BLaER1 (cell line): Measurements from ENCODE around the gene EPM2AIP1.
A peak's percentile ranks its signal among the peaks of the same experiment; 100 is the strongest.
"Not testable (repeated sequence)": the region's sequence is repeated elsewhere in the genome, so short reads cannot be mapped to it uniquely, and the experiment has no call there.

ENCODE experiments used
- H3K27ac ChIP-seq: shearing (Covaris generic); formaldehyde crosslinking; 2 replicates; pipeline ENCODE4 v1.8.1; 2022
- H3K27me3 ChIP-seq: shearing (Covaris generic); formaldehyde crosslinking; 2 replicates; pipeline ENCODE4 v1.8.1; 2022
- H3K36me3 ChIP-seq: shearing (Covaris generic); formaldehyde crosslinking; 2 replicates; pipeline ENCODE4 v1.8.1; 2022
- H3K4me1 ChIP-seq: shearing (Covaris generic); formaldehyde crosslinking; 2 replicates; pipeline ENCODE4 v1.8.1; 2022
- H3K4me2 ChIP-seq: shearing (Covaris generic); formaldehyde crosslinking; 2 replicates; pipeline ENCODE4 v1.8.1; 2022
- H3K4me3 ChIP-seq: shearing (Covaris generic); formaldehyde crosslinking; 2 replicates; pipeline ENCODE4 v1.8.1; 2022
- H3K9ac ChIP-seq: shearing (Covaris generic); formaldehyde crosslinking; 2 replicates; pipeline ENCODE4 v1.8.1; 2022
- H3K9me3 ChIP-seq: shearing (Covaris generic); formaldehyde crosslinking; 2 replicates; pipeline ENCODE4 v1.8.1; 2022
- H4K20me1 ChIP-seq: shearing (Covaris generic); formaldehyde crosslinking; 2 replicates; pipeline ENCODE4 v1.8.1; 2022
- Cebpa-rat ChIP-seq: shearing (Covaris generic); IDR thresholded peaks from 2 replicates; pipeline ENCODE4 v1.8.1; 2022

The EPM2AIP1 gene

GRCh38 chr3:36956155-36956554 is 36.8 kb downstream of the EPM2AIP1 start:
- Histone ChIP-seq H3K27ac (no peak overlapping the region), H3K4me2 (no peak overlapping the region), H3K36me3 (no peaks in the 10 kb centered on the region), H3K9ac (no peak overlapping the region), H4K20me1 (no peaks in the 10 kb centered on the region), H3K9me3 (no peaks in the 10 kb centered on the region), H3K4me1 (no peaks in the 10 kb centered on the region), H3K4me3 (no peak overlapping the region), H3K27me3 (no peaks in the 10 kb centered on the region)
- no peak for TF ChIP-seq Cebpa-rat

DNA sequence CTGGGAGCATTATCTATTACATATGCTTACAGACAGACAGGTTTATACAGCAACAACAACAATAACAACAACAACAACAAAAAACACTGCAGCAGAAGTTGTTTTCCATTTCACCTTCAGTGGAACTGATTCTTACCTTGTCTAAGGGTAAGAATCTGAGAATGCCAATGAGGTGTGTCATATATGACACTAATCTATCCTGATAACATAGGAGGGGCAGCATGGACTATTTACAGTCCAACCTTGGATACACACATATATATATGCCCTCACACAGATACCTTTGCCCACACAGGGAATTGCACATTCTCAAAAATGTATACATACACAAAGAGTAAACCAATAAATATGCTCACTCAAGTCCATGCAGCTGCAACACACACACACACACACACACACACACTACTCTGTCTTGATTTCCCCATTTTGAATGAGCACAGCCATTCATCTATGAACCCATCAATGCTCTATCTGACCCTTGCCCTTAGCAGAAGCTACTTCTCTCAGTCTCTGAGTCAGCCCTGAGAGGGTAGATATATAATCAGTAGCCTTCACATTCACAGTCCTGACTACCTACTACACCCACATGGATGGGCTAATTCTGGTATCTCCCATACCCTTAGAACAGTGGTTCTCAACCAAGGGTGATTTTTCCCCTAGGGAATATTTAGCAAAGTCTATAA is 38.3 kb downstream of the EPM2AIP1 start:
- Histone ChIP-seq H3K36me3 (no peaks in the 10 kb centered on the region), H3K9ac (no peak overlapping the region), H3K4me2 (no peak overlapping the region), H3K4me1 (no peaks in the 10 kb centered on the region), H3K4me3 (no peak overlapping the region), H3K27me3 (no peaks in the 10 kb centered on the region), H3K9me3 (0 out of 2 replicates have a peak, but pooled peaks cover 6% of the 10 kb centered on the region), H4K20me1 (no peaks in the 10 kb centered on the region), H3K27ac (no peak overlapping the region)
- TF ChIP-seq Cebpa-rat: no peak

- H3K9ac ChIP-seq, H3K27me3 ChIP-seq, H3K36me3 ChIP-seq, H3K27ac ChIP-seq, H3K4me2 ChIP-seq, H3K4me3 ChIP-seq, H3K4me1 ChIP-seq, H4K20me1 ChIP-seq: not testable (repeated sequence)
- peaks cover 49% of the 10 kb centered on the region for H3K9me3 ChIP-seq
Observed at GRCh38 chr3:36947814-36948213, 45.1 kb downstream of the EPM2AIP1 start.

DNA sequence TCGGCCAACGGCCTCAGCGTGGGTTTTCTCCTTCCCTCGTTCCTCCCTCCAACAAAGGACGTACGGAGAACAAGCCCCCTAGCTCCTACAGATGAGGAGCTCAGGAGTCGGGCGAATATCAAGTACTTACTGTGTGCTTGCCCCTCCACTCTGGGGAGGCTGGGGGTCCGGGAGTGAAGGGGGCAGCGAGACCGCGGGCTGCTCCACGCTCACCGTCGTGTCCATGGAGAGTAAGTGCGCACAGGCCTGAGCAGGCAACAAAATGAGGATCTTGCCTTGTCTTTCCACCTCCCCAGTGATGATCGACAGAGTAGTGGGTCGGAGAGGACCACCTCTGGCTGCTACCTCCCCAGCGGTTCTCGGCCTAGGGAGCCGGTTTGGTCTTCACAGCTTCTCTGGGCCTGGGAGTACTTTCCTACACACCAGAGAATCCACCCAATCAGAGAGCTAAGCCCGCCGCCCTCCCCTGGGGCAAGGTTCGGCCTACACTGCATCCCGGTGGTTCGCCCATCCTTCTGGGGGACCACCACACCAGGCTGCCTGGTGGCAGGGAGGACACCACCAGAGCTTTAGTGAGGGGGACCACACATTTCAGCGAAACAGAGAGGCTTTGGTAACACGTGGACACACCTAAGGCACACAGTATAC is 47.5 kb downstream of the EPM2AIP1 start:
- no peaks in the 10 kb centered on the region for H3K36me3 ChIP-seq
- peak overlapping the region; percentile 90; the same call in 1 of the 2 replicates for H3K9ac ChIP-seq

DNA sequence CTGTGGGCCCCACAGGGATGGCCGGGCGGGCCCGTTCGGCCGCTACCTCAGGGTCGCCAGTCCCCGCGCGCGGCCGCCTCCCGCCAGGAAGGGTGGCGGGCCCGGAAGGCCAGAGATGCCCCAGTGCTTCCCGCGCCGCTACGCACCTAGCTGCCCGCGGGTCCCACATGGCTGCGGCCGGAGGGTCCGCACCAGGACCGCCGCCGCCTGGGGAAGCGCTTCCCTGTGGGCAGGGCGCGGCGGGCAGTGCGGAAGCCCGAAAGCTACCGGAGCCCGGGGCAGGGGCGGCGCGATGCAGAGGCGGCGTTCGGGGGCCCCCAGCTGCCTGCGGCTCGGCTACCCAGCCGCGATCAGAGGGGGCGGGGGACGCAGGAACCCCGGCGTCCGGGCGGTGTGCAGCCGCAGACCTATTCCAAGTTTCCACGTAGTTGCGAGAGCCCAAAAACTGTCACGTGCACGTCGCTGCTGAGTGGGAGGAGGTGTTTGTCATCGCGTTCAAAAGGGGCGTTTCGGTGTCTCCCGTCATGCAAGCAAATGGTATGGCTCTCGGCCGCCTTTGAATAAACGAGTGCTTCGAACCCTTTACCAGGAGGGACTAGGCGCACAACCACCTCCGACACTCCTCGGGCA is 48.2 kb downstream of the EPM2AIP1 start, which contains the start of gene TRANK1:
Gene TRANK1, minus strand, starts transcription at position 414 of the 630 bp plus-strand sequence. Its CDS starts 245 bp downstream, at position 169.
- H3K27ac ChIP-seq: peak within 1 kb of the TSS; percentile 92
- TF ChIP-seq Cebpa-rat: no peak
- no peaks in the 10 kb centered on the region for H4K20me1 ChIP-seq
- peaks cover 11% of the 10 kb centered on the region for H3K4me1 ChIP-seq
- peak within 1 kb of the TSS; percentile 90 for H3K9ac ChIP-seq
- no peaks in the 10 kb centered on the region; the same call in 1 of the 2 replicates for H3K27me3 ChIP-seq
- peak within 1 kb of the TSS; percentile 88 for H3K4me3 ChIP-seq
- peaks cover 43% of the 10 kb centered on the region for H3K9me3 ChIP-seq
- peak within 1 kb of the TSS; percentile 89 for H3K4me2 ChIP-seq
- H3K36me3 ChIP-seq: no peaks in the 10 kb centered on the region

More for the DNA sequence above, 47.5 kb downstream of the EPM2AIP1 start:
- H3K27ac ChIP-seq: no peak overlapping the region
- H3K4me2 ChIP-seq: peak overlapping the region; percentile 89
- peaks cover 45% of the 10 kb centered on the region for H3K9me3 ChIP-seq
- no peak for TF ChIP-seq Cebpa-rat
- no peaks in the 10 kb centered on the region for H4K20me1 ChIP-seq
- peaks cover 11% of the 10 kb centered on the region for H3K4me1 ChIP-seq
- H3K27me3 ChIP-seq: no peaks in the 10 kb centered on the region; the same call in 1 of the 2 replicates
- peak overlapping the region; percentile 88 for H3K4me3 ChIP-seq

DNA sequence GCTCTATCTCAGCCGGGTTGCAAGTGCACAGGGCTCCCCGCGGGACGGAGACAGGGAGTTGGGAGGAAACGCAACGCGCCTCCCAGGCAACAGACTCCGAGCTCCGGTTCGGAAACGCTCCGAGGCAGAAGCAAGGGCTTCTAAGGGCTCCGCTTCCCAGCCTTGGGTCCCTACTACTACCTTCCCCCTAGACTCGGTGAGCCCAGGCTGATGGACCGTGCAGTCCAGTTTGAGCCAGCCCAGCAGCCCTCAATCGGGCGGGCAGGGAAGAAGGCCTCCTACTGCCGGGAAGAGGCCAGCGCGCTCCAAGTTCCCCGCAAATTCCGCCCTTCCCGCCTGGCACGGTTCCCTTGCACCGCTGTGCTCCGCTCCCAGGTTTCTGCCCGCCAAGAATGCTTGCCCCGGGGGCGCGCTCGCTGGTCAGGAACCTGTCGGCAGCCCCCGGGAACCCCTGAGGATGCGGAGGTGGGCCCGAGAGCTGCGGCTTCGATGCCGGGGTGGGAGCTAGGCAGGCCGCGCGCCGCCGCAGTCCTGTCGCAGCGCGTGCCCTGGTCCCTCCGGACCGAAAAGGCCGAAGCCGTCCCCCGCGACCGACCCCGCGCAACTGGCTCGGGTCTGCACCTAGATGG is 48.8 kb downstream of the EPM2AIP1 start:
- H3K36me3 ChIP-seq: no peaks in the 10 kb centered on the region
- no peaks in the 10 kb centered on the region for H4K20me1 ChIP-seq
- peak overlapping the region; percentile 89 for H3K4me2 ChIP-seq
- H3K4me1 ChIP-seq: peaks cover 13% of the 10 kb centered on the region
- H3K9me3 ChIP-seq: peaks cover 40% of the 10 kb centered on the region
- H3K27me3 ChIP-seq: no peaks in the 10 kb centered on the region; the same call in 1 of the 2 replicates
- peak overlapping the region; percentile 92 for H3K27ac ChIP-seq
- peak overlapping the region; percentile 88 for H3K4me3 ChIP-seq
- peak overlapping the region; percentile 90 for H3K9ac ChIP-seq
- TF ChIP-seq Cebpa-rat: no peak

DNA sequence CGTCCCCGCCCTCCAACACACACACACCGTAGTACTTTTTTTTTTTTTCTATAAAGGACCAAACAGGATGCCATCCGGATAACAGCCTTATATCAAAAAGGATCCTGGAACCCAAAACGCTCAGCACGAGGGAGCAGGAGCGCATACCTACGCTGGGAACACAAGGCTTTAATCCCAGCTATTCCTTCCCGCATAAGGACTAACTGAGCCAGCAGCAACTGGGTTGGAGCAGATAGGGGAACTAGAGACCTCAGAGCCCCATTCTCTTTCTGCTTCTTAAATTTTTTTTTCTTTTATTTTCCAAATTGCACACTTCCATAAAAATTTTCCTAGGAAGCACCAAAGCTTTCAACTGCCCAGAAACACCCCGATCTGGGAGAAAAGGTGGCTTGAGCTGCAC is 49.3 kb downstream of the EPM2AIP1 start:
- H3K27ac ChIP-seq: peak overlapping the region; percentile 92
- H3K27me3 ChIP-seq: no peaks in the 10 kb centered on the region; the same call in 1 of the 2 replicates
- peak overlapping the region; percentile 90 for H3K9ac ChIP-seq
- no peaks in the 10 kb centered on the region for H4K20me1 ChIP-seq
- peaks cover 18% of the 10 kb centered on the region for H3K4me1 ChIP-seq
- peak overlapping the region; percentile 88 for H3K4me3 ChIP-seq
- no peaks in the 10 kb centered on the region for H3K36me3 ChIP-seq
- H3K9me3 ChIP-seq: peaks cover 35% of the 10 kb centered on the region
- no peak for TF ChIP-seq Cebpa-rat
- peak overlapping the region; percentile 89 for H3K4me2 ChIP-seq

GRCh38 chr3:36942638-36943248 is 50.2 kb downstream of the EPM2AIP1 start:
- no peak overlapping the region for H3K27ac ChIP-seq
- H3K36me3 ChIP-seq: no peaks in the 10 kb centered on the region
- no peak overlapping the region for H3K9ac ChIP-seq
- H3K4me2 ChIP-seq: no peak overlapping the region
- peaks cover 27% of the 10 kb centered on the region for H3K9me3 ChIP-seq
- H3K27me3 ChIP-seq: no peaks in the 10 kb centered on the region; the same call in 1 of the 2 replicates
- TF ChIP-seq Cebpa-rat: no peak
- peaks cover 18% of the 10 kb centered on the region for H3K4me1 ChIP-seq
- no peaks in the 10 kb centered on the region for H4K20me1 ChIP-seq
- H3K4me3 ChIP-seq: no peak overlapping the region

- H3K27ac ChIP-seq: no peak overlapping the region
- no peak overlapping the region for H3K9ac ChIP-seq
- TF ChIP-seq Cebpa-rat: no peak
- H3K9me3 ChIP-seq: peaks cover 16% of the 10 kb centered on the region
- H3K4me2 ChIP-seq: no peak overlapping the region
- H3K27me3 ChIP-seq: no peaks in the 10 kb centered on the region; the same call in 1 of the 2 replicates
- H4K20me1 ChIP-seq: no peaks in the 10 kb centered on the region
- peaks cover 18% of the 10 kb centered on the region for H3K4me1 ChIP-seq
- no peak overlapping the region for H3K4me3 ChIP-seq
- H3K36me3 ChIP-seq: no peaks in the 10 kb centered on the region
Observed at GRCh38 chr3:36941658-36942057, 51.3 kb downstream of the EPM2AIP1 start.
